GM18951 (cell line): Measurements from ENCODE around the gene KBTBD4.
A peak's percentile ranks its signal among the peaks of the same experiment; 100 is the strongest.
"Not testable (repeated sequence)": the region's sequence is repeated elsewhere in the genome, so short reads cannot be mapped to it uniquely, and the experiment has no call there.

Experiments used
- POLR2A ChIP-seq: IDR thresholded peaks from 4 replicates; pipeline ENCODE4 v1.6.1; 2011; ENCODE audit warnings: mild to moderate bottlenecking; ENCODE audit not compliant: insufficient read length, insufficient read depth; ENCODE audit errors: extremely low read depth
- in situ Hi-C: fragments of 300-500 bp; cut with MboI; formaldehyde crosslinking; loops from one replicate; pipeline ENCODE4 v1.12.0; 2022; ENCODE audit warnings: low sequenced_read_pairs, mixed read lengths, inconsistent platforms; ENCODE audit not compliant: unreplicated experiment

The KBTBD4 gene

DNA sequence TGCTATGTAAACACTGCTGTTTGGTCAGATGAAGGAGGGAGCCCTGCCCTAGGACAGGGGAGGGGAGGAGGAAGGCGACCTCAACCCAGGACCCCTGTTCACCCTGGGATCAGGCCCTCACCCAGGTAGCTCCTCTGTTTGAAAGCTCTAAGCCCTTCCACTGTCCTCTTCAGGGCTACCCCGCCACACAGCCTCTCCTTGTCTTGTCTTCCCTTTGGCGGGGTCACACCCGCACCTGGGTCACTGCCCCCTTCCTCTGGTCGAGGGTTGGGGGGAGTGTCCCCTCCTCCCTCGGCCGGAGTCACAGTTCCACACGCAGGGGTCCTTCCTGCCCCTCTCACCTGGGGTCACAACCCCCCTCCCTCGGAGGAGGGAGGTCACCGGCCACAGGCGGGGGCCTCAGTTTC, 13.8 kb downstream of the KBTBD4 start:
- TF ChIP-seq POLR2A = no peak
- in situ Hi-C loops = no loop called here

DNA sequence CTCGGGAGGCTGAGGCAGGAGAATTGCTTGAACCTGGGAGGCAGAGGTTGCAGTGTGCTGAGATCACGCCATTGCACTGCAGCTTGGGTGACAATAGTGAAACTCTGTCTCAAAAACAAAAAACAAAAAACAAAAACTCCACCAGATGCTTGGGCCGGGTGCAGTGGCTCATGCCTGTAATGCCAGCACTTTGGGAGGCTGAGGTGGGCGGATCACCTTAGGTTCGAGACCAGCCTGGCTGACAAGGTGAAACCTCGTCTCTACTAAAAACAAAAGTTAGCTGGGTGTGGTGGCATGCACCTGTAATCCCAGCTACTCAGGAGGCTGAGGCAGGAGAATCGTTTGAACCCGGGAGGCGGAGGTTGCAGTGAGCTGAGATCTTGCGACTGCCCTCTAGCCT, 14.4 kb downstream of the KBTBD4 start:
- in situ Hi-C loops = not testable (repeated sequence)

DNA sequence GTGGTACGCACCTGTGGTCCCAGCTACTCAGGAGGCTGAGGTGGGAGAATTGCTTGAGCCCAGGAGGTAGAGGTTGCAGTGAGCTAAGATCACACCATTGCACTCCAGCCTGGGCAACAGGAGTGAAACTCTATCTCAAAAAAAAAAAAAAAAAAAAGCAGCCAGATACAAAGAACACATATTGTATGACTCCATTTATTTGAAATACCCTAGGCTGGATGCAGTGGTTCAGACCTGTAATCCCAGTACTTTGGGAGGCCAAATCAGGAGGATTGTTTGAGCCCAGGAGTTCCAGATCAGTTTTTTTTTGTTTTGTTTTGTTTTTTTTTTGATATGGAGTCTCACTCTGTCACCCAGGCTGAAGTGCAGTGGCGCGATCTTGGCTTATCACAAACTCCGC, 16.4 kb downstream of the KBTBD4 start:
- in situ Hi-C loops = not testable (repeated sequence)

DNA sequence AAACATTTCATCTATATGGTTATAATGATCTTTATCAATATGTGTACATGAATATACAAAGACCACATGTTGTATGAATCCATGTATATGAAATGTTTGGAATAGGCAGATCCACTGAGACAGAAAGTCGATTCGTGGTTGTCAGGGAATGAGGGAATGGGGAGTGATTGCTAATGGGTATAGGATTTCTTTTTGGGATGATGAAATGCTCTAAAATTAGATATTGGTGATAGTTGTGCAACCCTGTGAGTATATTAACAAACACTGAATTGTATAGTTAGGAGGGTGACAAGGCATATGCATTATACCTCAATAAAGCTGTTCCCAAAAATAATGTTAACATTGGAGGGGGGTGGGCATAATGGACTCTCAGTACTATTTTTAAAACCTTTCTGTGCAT, 18.3 kb downstream of the KBTBD4 start:
- in situ Hi-C loops = no loop called here
- TF ChIP-seq POLR2A = no peak

DNA sequence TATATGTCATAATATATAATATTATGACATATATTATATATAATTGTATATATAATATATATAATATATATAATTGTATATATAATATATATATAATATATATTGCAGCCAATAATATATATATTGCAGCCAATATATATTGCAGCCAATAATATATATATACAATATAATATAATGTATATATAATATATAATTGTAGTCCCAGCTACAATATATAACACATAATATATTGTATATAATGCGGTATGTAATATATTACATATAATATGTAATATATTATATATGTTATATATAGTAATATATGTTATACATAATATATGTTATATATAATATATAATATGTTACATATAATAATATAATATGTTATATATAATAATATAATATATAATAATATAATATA, 20.1 kb downstream of the KBTBD4 start:
- in situ Hi-C loops = no loop called here
- TF ChIP-seq POLR2A = no peak

DNA sequence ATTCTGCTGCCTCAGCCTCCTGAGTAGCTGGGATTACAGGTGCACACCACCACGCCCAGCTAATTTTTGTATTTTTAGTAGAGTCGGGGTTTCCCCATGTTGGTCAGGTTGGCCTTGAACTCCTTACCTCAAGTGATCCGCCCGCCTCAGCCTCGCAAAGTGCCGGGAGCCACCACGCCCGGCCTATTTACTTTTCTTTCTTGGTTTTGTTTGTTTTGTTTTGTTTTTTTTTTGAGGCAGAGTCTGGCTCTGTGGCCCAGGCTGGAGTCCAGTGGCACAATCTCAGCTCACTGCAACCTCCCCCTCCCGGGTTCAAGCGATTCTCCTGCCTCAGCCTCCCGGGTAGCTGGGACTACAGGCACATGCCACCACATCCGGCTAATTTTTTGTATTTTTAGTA, 21.8 kb downstream of the KBTBD4 start:
- in situ Hi-C loops = not testable (repeated sequence)

DNA sequence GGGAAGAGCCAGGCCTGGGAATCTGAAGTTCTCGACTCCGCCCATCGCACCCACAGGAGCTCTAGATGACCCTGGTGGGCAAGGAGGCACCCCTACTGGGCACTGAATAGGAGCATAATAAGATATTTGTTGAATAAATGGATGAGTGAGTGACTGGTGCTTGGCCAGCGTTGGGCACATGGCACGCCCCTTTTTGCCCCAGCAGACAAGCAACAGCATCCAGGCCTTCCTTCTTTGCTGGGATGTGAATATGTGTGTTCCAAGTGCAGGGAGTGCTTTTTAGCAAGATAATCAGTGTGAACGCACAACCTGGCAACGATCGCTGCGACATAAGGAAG, 25.4 kb downstream of the KBTBD4 start:
- in situ Hi-C loops = no loop called here

DNA sequence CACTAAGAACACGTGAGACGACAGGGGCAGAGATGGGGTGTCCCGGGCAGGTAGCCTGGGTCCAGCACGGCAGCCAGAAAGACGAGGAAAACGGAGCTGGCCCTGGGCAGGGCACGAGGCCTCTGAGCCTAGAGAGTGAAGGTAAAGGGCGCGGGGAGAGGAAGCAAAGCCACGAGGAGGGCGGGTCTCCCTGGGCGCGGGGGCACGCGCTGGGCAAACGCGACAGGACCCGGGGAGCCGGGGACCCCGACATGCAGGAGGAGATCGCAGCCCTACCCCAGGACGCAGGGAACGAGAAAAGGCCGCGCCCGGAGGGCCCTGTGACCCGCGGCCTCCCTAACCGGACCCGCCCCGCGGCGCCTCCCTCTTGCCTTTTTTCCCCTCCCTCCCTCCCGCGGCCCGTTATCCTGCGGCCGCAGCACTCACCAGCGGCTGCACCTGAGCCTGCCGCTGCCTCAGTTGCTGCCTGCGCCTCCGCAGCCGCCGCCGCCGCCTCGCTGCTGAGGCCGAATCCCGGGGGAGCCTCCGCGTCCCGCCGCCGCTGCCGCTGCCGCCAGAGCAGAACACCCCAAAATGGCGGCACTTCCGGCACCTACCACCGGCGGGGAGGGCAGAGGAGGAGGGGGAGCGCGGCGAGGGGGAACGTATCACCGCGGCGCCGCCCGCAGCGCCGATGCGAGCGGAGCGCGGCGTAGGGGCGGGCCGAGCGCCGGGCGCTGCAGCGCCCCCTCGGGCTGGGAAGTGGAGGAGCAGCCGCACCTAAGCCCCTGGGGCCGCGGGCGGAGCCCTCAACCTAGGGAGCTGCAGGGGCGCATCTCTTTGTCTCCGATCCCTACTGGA, 26.0 kb downstream of the KBTBD4 start, which contains the start of gene CELF1:
Gene CELF1, minus strand, starts transcription at position 567 of the 840 bp plus-strand sequence. CDS start 53,609 bp downstream, outside the sequence.
- in situ Hi-C loops = no loop called here
- TF ChIP-seq POLR2A = peak; percentile 90

More for the DNA sequence above, 25.4 kb downstream of the KBTBD4 start:
- TF ChIP-seq POLR2A = no peak

DNA sequence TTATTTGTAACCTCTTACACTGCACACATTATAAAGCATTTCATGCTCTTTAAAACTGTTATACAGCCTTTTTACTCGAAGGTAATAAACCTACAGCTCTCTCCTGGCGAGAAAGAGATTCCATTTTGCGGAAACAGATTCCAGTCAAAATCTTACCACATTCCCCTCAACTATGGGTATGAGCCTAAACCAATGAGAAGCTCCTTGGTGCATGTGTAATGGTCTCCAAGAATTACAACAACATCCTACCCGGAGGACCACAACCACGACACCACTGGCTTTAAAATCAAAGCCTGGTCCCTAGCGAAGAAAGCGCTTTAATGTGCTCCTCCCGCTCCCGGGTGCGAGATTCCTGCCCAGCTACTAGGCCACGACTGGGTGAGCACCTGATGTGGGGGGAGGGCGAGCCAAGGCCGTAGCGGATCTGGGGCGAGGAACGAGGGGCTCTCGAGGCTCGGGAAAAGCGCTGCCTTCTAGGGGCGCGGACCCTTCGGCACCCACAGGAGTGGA, 26.7 kb downstream of the KBTBD4 start:
- no peak for TF ChIP-seq POLR2A
- in situ Hi-C loops = no loop called here

DNA sequence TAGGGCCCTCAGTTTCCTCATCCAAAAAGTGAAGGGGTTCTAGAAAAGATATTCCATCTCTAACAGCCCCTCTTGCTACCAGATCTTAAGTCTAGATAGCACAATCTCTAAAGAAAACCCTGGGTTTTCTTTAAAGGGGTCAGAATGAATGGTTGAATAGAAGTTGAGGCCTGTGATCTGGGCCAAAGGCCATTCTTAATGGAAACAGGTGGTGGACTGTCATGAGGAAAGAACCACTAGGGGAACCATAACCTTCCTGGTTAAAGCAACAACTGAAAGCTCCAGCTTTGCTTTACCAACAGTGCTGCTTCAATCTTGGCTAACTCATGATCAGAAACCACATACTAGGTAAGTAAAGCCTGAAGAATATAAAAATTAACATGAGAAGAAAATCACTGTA, 27.7 kb downstream of the KBTBD4 start:
- in situ Hi-C loops = no loop called here
- TF ChIP-seq POLR2A = no peak

DNA sequence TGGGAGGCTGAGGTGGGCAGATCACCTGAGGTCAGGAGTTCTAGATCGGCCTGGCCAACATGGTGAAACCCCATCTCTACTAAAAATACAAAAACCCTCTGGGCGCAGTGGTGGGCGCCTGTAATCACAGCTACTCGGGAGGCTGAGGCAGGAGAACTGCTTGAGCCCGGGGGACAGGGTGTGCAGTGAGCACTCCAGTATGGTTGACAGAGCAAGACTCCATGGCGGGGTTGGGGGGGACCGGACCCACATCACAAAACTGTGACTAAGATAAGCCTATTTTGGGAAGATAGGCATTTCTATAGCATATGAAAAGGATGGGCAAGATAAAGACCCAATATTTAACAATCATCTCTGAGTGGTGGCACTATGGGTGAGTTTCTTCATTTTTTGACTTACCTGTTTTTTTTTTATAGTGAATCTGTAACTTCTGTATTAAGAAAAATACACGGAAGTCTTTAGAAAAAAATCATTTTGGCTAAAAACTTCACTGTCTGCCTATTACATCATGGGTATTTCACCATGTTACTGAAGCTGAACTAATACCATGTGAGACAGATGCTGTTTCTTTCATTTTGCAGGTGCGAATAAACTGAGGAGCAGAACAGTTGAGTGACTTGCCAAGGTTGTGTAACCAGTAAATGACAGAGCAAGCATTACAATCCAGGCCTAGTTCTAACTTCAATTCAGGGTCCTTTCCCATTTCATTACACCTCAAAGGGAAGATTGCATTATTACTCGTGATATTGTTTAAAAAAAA, 28.3 kb downstream of the KBTBD4 start:
- in situ Hi-C loops = no loop called here
- no peak for TF ChIP-seq POLR2A

DNA sequence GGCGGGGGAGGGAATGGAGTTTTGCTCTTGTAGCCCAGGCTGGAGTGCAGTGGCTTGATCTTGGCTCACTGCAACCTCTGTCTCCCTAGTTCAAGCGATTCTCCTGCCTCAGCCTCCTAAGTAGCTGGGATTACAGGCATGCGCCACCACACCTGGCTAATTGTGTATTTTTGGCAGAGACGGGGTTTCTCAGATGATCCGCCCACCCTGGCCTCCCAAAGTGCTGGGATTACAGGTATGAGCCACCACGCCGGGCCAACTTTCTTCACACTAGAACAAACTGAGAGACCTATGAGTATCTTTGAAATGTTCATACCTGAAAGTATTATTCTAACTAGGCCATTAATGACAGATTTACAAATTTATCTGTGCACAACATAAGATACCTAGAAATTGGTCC, 32.5 kb downstream of the KBTBD4 start:
- in situ Hi-C loops = not testable (repeated sequence)

DNA sequence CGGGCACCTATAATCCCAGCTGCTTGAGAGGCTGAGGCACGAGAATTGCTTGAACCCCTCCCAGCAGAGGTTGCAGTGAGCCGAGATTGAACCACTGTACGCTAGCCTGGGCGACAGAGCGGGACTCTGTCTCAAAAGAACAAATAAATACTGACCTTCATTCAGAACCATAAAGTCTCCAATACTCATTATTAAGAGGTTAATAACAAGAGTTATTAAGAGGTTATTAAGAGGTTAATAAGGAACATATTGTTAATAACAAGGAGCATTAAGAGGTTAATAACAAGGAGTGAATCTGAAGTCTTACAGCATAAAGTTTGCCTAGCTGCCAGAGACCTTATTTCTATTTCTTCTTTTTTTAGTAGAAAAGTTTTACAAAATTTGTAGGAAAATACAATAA, 33.5 kb downstream of the KBTBD4 start:
- TF ChIP-seq POLR2A = no peak
- in situ Hi-C loops = no loop called here

DNA sequence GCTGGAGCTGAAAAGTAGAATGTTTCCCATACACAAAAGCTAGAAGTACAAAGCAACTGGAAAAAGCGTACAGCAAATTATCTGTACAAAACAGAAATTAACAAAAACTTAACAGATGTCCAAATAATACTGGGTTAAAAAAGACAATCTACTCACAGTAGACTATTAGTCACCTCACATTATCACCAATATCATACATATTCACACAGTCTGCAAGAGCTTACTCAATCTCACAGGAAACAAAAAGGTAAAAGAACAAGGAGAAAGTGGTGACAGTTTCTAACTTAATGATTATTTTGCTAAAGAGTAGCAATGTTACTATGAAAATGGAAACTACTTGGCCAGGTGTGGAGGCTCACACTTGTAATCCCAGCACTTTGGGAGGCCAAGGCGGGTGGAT, 37.7 kb downstream of the KBTBD4 start:
- in situ Hi-C loops = no loop called here
- TF ChIP-seq POLR2A = no peak
